GM23338 (cell line): ENCODE data around the gene SRP68. TPM values are rescaled to one million over a fixed set of nuclear protein-coding genes. Genes with fewer than 3 reads are reported as not detected.
A peak's percentile ranks its signal among the peaks of the same experiment; 100 is the strongest.

Source experiments
- ATAC-seq: fragments of 200-7000 bp; cut with Tn5 transposase; 3 replicates; pipeline ENCODE4 v1.9.1; 2020
- DNase-seq: peaks from one replicate; pipeline ENCODE4 v3.0.0-alpha.2; 2015; ENCODE audit warnings: low spot score
- H2AFZ ChIP-seq: fragments of 200-600 bp; sonication (generic); 2 replicates; pipeline ENCODE4 v1.8.0; 2016; ENCODE audit warnings: antibody characterized with exemption, mild to moderate bottlenecking, moderate library complexity
- H3F3A ChIP-seq: fragments of 200-600 bp; sonication (generic); replicated peaks from 2 replicates; pipeline ENCODE4 v1.8.0; 2017; ENCODE audit warnings: antibody characterized with exemption, mixed run types, low read depth
- H3K27ac ChIP-seq: fragments of 200-600 bp; sonication (generic); 2 replicates; pipeline ENCODE4 v1.6.1; 2016; ENCODE audit warnings: low read depth
- H3K27me3 ChIP-seq: fragments of 200-600 bp; sonication (generic); 2 replicates; pipeline ENCODE4 v1.8.0; 2016; ENCODE audit warnings: mild to moderate bottlenecking, mixed run types, moderate library complexity; ENCODE audit not compliant: insufficient read depth
- H3K36me3 ChIP-seq: fragments of 200-600 bp; sonication (generic); 2 replicates; pipeline ENCODE4 v1.8.0; 2016; ENCODE audit warnings: mild to moderate bottlenecking; ENCODE audit not compliant: insufficient read depth
- H3K4me1 ChIP-seq: fragments of 200-600 bp; sonication (generic); 2 replicates; pipeline ENCODE4 v1.8.0; 2016; ENCODE audit warnings: mild to moderate bottlenecking, moderate library complexity; ENCODE audit not compliant: insufficient read depth
- H3K4me2 ChIP-seq: fragments of 200-600 bp; sonication (generic); 2 replicates; pipeline ENCODE4 v1.7.1; 2017; ENCODE audit warnings: mixed run types
- H3K4me3 ChIP-seq: fragments of 200-600 bp; sonication (generic); 2 replicates; pipeline ENCODE4 v1.6.1; 2016; ENCODE audit warnings: mixed run types
- H3K79me2 ChIP-seq: fragments of 200-600 bp; sonication (generic); replicated peaks from 2 replicates; pipeline ENCODE4 v1.8.0; 2017; ENCODE audit warnings: mild to moderate bottlenecking; ENCODE audit not compliant: insufficient read depth
- H3K9me2 ChIP-seq: fragments of 200-600 bp; sonication (generic); 2 replicates; pipeline ENCODE4 v1.8.0; 2017; ENCODE audit not compliant: insufficient read depth
- H4K20me1 ChIP-seq: fragments of 200-600 bp; sonication (generic); replicated peaks from 2 replicates; pipeline ENCODE4 v1.8.0; 2017; ENCODE audit warnings: mild to moderate bottlenecking; ENCODE audit not compliant: insufficient read depth
- H3K27ac Mint-ChIP-seq: 2 replicates; pipeline ENCODE4 v1.8.0; 2020; ENCODE audit warnings: inconsistent platforms, mild to moderate bottlenecking, moderate library complexity, mixed read lengths
- H3K27me3 Mint-ChIP-seq: 3 replicates; pipeline ENCODE4 v1.8.0; 2022; ENCODE audit warnings: low read depth, mild to moderate bottlenecking, moderate library complexity, mixed read lengths, inconsistent platforms; ENCODE audit not compliant: insufficient read depth, poor library complexity
- H3K36me3 Mint-ChIP-seq: 3 replicates; pipeline ENCODE4 v1.8.0; 2021; ENCODE audit warnings: low read depth, mild to moderate bottlenecking, inconsistent platforms, moderate library complexity, mixed read lengths
- H3K4me1 Mint-ChIP-seq: 3 replicates; pipeline ENCODE4 v1.8.0; 2020; ENCODE audit warnings: mild to moderate bottlenecking, inconsistent platforms, mixed read lengths
- H3K4me3 Mint-ChIP-seq: 3 replicates; pipeline ENCODE4 v1.8.0; 2021; ENCODE audit warnings: moderate library complexity, mild to moderate bottlenecking, inconsistent platforms, mixed read lengths
- H3K9me3 Mint-ChIP-seq: 3 replicates; pipeline ENCODE4 v1.8.0; 2020; ENCODE audit warnings: moderate library complexity, mild to moderate bottlenecking, inconsistent platforms, mixed read lengths
- CREB1 ChIP-seq: fragments of 250-450 bp; sonication (Bioruptor Pico); IDR thresholded peaks from 2 replicates; pipeline ENCODE4 v1.5.0; 2020; ENCODE audit warnings: low read depth, mild to moderate bottlenecking, moderate library complexity
- EZH2 ChIP-seq: fragments of 200-600 bp; sonication (generic); IDR thresholded peaks from one replicate; pipeline ENCODE4 v1.8.0; 2017; ENCODE audit warnings: antibody characterized with exemption, mild to moderate bottlenecking, low read depth; ENCODE audit not compliant: unreplicated experiment
- EZH2phosphoT487 ChIP-seq: fragments of 200-600 bp; sonication (generic); IDR thresholded peaks from one replicate; pipeline ENCODE4 v1.8.1; 2018; ENCODE audit warnings: antibody characterized with exemption; ENCODE audit not compliant: unreplicated experiment
- POLR2AphosphoS5 ChIP-seq: IDR thresholded peaks from 2 replicates; pipeline ENCODE4 v1.6.1; 2016; ENCODE audit warnings: antibody characterized with exemption, low read depth
- polyA plus RNA-seq: library from polyadenylated mRNA; unstranded; fragments of >200 nt; fragmentation: Nextera tagmentation; extraction: Ambion mirVana; gene quantifications from 2 replicates; pipeline ENCODE4 v1.2.1, GENCODE V29; 2016
- total RNA-seq: library from RNA; depleted of rRNA; stranded (reverse); fragments of >200 nt; shearing (Covaris generic); gene quantifications from 2 replicates; pipeline ENCODE4 v1.2.3, GENCODE V29; 2014
- TF ChIP-seq, protein P1 (sequence below), 2 experiments: fragments of 200-600 bp in 1 of 2; sonication (generic) in 1 of 2; conservative IDR thresholded peaks; 2 replicates each; pipeline versions ENCODE4 v1.5.1 to v1.6.1; 2016 to 2017; ENCODE audit warnings: antibody characterized with exemption in 2 of 2, low read depth in 2 of 2, mild to moderate bottlenecking in 2 of 2, moderate library complexity in 1 of 2
- TF ChIP-seq, protein P2 (sequence below): fragments of 250-450 bp; sonication (Bioruptor Pico); IDR thresholded peaks from 2 replicates; pipeline ENCODE4 v1.5.0; 2020; ENCODE audit warnings: mild to moderate bottlenecking, moderate library complexity
- TF ChIP-seq, protein P3 (sequence below): IDR thresholded peaks from one replicate; pipeline ENCODE4 v1.6.1; 2018; ENCODE audit warnings: antibody characterized with exemption; ENCODE audit not compliant: unreplicated experiment

Gene SRP68
- total and polyA plus RNA-seq, 2 experiments from 2014 or later, result 30.7 to 62.8 TPM

DNA sequence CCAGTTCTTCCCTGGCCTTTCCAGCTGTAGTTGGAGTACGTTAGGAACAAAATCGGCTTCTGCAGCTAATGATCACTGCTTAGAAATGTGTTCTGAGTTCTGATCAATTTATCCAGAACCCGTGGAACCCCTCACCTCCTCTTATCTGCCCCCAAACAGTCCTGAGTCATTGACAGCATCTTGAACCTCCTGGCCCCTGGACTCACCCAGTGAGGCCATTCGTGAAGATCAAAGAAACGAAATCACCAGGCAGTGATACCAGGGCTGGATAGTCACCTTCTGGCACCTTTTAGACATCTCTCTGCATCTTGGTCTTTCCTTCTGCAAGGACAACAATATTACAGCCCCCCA is 48.3 kb upstream of the SRP68 start:
- H3K9me2 ChIP-seq, result no peaks in the 10 kb centered on the region
- peak overlapping the region; percentile 33 for H3K4me3 Mint-ChIP-seq
- DNase-seq, result no peak

More for the DNA sequence above, 48.3 kb upstream of the SRP68 start:
- TF ChIP-seq, protein P1, sequence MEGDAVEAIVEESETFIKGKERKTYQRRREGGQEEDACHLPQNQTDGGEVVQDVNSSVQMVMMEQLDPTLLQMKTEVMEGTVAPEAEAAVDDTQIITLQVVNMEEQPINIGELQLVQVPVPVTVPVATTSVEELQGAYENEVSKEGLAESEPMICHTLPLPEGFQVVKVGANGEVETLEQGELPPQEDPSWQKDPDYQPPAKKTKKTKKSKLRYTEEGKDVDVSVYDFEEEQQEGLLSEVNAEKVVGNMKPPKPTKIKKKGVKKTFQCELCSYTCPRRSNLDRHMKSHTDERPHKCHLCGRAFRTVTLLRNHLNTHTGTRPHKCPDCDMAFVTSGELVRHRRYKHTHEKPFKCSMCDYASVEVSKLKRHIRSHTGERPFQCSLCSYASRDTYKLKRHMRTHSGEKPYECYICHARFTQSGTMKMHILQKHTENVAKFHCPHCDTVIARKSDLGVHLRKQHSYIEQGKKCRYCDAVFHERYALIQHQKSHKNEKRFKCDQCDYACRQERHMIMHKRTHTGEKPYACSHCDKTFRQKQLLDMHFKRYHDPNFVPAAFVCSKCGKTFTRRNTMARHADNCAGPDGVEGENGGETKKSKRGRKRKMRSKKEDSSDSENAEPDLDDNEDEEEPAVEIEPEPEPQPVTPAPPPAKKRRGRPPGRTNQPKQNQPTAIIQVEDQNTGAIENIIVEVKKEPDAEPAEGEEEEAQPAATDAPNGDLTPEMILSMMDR (conservative IDR thresholded peaks at IDR 0.05; ENCODE audit: low read depth in 2 of 2), result no peak
- no peak for TF ChIP-seq POLR2AphosphoS5
- TF ChIP-seq, protein P2, sequence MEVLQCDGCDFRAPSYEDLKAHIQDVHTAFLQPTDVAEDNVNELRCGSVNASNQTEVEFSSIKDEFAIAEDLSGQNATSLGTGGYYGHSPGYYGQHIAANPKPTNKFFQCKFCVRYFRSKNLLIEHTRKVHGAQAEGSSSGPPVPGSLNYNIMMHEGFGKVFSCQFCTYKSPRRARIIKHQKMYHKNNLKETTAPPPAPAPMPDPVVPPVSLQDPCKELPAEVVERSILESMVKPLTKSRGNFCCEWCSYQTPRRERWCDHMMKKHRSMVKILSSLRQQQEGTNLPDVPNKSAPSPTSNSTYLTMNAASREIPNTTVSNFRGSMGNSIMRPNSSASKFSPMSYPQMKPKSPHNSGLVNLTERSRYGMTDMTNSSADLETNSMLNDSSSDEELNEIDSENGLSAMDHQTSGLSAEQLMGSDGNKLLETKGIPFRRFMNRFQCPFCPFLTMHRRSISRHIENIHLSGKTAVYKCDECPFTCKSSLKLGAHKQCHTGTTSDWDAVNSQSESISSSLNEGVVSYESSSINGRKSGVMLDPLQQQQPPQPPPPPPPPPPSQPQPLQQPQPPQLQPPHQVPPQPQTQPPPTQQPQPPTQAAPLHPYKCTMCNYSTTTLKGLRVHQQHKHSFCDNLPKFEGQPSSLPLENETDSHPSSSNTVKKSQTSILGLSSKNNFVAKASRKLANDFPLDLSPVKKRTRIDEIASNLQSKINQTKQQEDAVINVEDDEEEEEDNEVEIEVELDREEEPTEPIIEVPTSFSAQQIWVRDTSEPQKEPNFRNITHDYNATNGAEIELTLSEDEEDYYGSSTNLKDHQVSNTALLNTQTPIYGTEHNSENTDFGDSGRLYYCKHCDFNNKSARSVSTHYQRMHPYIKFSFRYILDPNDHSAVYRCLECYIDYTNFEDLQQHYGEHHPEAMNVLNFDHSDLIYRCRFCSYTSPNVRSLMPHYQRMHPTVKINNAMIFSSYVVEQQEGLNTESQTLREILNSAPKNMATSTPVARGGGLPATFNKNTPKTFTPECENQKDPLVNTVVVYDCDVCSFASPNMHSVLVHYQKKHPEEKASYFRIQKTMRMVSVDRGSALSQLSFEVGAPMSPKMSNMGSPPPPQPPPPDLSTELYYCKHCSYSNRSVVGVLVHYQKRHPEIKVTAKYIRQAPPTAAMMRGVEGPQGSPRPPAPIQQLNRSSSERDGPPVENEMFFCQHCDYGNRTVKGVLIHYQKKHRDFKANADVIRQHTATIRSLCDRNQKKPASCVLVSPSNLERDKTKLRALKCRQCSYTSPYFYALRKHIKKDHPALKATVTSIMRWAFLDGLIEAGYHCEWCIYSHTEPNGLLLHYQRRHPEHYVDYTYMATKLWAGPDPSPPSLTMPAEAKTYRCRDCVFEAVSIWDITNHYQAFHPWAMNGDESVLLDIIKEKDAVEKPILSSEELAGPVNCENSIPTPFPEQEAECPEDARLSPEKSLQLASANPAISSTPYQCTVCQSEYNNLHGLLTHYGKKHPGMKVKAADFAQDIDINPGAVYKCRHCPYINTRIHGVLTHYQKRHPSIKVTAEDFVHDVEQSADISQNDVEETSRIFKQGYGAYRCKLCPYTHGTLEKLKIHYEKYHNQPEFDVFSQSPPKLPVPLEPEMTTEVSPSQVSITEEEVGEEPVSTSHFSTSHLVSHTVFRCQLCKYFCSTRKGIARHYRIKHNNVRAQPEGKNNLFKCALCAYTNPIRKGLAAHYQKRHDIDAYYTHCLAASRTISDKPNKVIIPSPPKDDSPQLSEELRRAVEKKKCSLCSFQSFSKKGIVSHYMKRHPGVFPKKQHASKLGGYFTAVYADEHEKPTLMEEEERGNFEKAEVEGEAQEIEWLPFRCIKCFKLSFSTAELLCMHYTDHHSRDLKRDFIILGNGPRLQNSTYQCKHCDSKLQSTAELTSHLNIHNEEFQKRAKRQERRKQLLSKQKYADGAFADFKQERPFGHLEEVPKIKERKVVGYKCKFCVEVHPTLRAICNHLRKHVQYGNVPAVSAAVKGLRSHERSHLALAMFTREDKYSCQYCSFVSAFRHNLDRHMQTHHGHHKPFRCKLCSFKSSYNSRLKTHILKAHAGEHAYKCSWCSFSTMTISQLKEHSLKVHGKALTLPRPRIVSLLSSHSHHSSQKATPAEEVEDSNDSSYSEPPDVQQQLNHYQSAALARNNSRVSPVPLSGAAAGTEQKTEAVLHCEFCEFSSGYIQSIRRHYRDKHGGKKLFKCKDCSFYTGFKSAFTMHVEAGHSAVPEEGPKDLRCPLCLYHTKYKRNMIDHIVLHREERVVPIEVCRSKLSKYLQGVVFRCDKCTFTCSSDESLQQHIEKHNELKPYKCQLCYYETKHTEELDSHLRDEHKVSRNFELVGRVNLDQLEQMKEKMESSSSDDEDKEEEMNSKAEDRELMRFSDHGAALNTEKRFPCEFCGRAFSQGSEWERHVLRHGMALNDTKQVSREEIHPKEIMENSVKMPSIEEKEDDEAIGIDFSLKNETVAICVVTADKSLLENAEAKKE (CRISPR knock-in tag), result no peak
- TF ChIP-seq EZH2, result no peak
- no peak for TF ChIP-seq CREB1 (CRISPR knock-in tag)
- no peak for TF ChIP-seq EZH2phosphoT487
- TF ChIP-seq, protein P3, sequence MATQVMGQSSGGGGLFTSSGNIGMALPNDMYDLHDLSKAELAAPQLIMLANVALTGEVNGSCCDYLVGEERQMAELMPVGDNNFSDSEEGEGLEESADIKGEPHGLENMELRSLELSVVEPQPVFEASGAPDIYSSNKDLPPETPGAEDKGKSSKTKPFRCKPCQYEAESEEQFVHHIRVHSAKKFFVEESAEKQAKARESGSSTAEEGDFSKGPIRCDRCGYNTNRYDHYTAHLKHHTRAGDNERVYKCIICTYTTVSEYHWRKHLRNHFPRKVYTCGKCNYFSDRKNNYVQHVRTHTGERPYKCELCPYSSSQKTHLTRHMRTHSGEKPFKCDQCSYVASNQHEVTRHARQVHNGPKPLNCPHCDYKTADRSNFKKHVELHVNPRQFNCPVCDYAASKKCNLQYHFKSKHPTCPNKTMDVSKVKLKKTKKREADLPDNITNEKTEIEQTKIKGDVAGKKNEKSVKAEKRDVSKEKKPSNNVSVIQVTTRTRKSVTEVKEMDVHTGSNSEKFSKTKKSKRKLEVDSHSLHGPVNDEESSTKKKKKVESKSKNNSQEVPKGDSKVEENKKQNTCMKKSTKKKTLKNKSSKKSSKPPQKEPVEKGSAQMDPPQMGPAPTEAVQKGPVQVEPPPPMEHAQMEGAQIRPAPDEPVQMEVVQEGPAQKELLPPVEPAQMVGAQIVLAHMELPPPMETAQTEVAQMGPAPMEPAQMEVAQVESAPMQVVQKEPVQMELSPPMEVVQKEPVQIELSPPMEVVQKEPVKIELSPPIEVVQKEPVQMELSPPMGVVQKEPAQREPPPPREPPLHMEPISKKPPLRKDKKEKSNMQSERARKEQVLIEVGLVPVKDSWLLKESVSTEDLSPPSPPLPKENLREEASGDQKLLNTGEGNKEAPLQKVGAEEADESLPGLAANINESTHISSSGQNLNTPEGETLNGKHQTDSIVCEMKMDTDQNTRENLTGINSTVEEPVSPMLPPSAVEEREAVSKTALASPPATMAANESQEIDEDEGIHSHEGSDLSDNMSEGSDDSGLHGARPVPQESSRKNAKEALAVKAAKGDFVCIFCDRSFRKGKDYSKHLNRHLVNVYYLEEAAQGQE, result no peak
- peak overlapping the region; percentile 68 for H3K4me2 ChIP-seq
- Mint-ChIP-seq H3K27ac (peak overlapping the region; percentile 37; the same call in 1 of the 2 replicates), H3K27me3 (peaks cover 24% of the 10 kb centered on the region), H3K36me3 (no peaks in the 10 kb centered on the region), H3K9me3 (no peaks in the 10 kb centered on the region; the same call in 2 of the 3 replicates), H3K4me1 (peaks cover 25% of the 10 kb centered on the region)
- no peaks in the 10 kb centered on the region for H3K79me2 ChIP-seq
- no peak overlapping the region for H3K27ac ChIP-seq
- peak overlapping the region; percentile 81; the same call in 1 of the 2 replicates for H2AFZ ChIP-seq
- H3K27me3 ChIP-seq, result 0 out of 2 replicates have a peak, but pooled peaks cover 4% of the 10 kb centered on the region
- no peak overlapping the region for H3K4me3 ChIP-seq
- H3K36me3 ChIP-seq, result no peaks in the 10 kb centered on the region
- ATAC-seq, result no peak
- H4K20me1 ChIP-seq, result no peaks in the 10 kb centered on the region
- peaks cover 29% of the 10 kb centered on the region; the same call in 1 of the 2 replicates for H3K4me1 ChIP-seq
- H3F3A ChIP-seq, result peaks cover 14% of the 10 kb centered on the region
